GM13976 (cell line): ENCODE measurements around the gene NEMP2.

Source experiments
- DNase-seq: peaks from one replicate; pipeline ENCODE4 v3.0.0; 2012; ENCODE audit warnings: low spot score
- in situ Hi-C: fragments of 300-500 bp; cut with MboI; formaldehyde crosslinking; loops from one replicate; pipeline ENCODE4 v1.12.0; 2022; ENCODE audit warnings: low sequenced_read_pairs, mixed read lengths, inconsistent platforms; ENCODE audit not compliant: unreplicated experiment
- TF ChIP-seq, protein P1 (sequence below): IDR thresholded peaks from 2 replicates; pipeline ENCODE4 v1.5.1; 2012; ENCODE audit warnings: borderline replicate concordance, mild to moderate bottlenecking; ENCODE audit not compliant: insufficient read depth; ENCODE audit errors: extremely low read depth, missing control alignments, control extremely low read depth

The NEMP2 gene, protein sequence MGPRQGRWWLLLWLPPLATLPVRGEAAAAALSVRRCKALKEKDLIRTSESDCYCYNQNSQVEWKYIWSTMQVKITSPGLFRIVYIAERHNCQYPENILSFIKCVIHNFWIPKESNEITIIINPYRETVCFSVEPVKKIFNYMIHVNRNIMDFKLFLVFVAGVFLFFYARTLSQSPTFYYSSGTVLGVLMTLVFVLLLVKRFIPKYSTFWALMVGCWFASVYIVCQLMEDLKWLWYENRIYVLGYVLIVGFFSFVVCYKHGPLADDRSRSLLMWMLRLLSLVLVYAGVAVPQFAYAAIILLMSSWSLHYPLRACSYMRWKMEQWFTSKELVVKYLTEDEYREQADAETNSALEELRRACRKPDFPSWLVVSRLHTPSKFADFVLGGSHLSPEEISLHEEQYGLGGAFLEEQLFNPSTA

DNA sequence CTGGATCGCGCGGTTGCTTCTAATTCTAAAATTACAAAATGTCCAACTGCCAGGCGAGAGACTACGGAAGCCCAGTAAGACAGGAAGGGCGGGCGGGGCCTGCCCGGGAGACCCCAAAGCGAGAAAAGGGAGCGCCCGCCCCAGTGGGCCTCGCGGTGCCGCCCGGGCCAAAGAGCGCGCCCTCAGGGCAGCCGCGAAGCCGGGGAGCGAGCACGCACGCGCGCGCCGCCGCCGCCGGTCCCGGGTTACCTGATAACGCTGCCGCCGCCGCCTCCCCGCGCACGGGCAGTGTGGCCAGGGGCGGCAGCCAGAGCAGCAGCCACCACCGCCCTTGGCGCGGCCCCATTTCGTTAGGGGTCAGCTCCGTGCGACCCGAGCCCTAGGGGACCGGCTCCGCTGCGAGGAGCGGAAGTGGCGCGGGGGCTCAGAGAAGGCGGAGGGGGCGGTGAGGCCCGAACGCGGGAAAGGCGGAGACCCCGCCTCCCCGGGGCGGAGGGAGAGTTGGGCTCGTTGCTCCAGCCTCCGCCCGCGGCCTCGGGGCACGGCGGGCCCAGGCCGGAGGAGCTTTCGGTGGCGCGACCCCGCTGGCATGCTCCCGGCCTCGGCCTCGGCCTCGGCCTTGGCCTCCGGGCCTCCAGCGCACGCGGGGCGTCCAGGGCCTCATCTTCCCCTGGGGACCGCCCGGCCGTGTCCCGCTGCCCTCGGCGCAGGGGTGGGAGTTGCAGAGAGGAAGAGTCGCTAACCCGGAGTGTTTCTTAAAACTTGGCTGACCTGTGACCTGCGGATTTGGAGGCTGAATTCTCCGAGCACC is at the start of gene NEMP2:
TSS of gene NEMP2 (minus strand) at position 413 of the 811 bp plus-strand sequence. CDS start at position 346, 67 bp downstream.
- TF ChIP-seq, protein P1, sequence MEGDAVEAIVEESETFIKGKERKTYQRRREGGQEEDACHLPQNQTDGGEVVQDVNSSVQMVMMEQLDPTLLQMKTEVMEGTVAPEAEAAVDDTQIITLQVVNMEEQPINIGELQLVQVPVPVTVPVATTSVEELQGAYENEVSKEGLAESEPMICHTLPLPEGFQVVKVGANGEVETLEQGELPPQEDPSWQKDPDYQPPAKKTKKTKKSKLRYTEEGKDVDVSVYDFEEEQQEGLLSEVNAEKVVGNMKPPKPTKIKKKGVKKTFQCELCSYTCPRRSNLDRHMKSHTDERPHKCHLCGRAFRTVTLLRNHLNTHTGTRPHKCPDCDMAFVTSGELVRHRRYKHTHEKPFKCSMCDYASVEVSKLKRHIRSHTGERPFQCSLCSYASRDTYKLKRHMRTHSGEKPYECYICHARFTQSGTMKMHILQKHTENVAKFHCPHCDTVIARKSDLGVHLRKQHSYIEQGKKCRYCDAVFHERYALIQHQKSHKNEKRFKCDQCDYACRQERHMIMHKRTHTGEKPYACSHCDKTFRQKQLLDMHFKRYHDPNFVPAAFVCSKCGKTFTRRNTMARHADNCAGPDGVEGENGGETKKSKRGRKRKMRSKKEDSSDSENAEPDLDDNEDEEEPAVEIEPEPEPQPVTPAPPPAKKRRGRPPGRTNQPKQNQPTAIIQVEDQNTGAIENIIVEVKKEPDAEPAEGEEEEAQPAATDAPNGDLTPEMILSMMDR, result no peak
- in situ Hi-C loops, result no loop called here
- peak; percentile 88 for DNase-seq

DNA sequence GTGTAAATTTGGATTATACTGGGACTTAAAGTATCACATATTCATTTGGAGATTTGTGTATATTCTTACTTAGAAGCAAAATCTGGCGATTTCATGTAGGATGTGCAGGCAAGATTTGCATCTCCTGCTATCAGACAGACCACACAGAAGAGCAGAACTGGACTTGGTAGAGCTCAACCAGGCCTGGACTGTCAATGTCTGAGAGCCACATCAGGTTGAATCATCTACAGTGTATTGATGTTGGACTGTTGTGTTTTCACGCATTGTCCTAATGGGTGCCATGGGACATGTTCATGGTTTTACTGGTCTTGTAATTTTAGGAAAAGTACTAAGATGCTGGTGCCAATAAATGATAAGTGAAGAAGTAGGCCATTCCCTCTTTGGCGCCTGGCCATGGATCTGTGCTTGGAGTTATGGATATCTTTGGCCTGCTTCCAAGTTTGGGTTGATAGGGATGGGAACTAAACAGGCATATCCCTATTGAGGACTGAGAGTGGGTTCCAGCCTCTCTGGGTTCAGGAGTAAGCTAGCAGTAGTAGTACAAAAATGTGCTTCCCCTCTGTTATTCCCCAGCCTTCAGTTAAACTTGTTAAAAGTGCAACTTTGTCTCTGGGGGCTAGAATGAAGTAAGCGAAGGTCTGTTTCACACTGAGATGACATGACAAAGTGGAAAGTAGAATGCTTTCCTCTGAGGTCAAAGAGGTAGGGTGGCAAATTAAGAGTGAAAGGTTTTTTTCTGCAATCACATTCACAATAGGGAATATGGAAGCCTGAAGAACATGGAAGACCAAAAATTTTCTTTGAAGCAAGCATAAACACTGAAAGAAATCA is 49.2 kb upstream of the NEMP2 start:
- TF ChIP-seq, protein P1, result no peak
- in situ Hi-C loops, result no loop called here
- no peak for DNase-seq

DNA sequence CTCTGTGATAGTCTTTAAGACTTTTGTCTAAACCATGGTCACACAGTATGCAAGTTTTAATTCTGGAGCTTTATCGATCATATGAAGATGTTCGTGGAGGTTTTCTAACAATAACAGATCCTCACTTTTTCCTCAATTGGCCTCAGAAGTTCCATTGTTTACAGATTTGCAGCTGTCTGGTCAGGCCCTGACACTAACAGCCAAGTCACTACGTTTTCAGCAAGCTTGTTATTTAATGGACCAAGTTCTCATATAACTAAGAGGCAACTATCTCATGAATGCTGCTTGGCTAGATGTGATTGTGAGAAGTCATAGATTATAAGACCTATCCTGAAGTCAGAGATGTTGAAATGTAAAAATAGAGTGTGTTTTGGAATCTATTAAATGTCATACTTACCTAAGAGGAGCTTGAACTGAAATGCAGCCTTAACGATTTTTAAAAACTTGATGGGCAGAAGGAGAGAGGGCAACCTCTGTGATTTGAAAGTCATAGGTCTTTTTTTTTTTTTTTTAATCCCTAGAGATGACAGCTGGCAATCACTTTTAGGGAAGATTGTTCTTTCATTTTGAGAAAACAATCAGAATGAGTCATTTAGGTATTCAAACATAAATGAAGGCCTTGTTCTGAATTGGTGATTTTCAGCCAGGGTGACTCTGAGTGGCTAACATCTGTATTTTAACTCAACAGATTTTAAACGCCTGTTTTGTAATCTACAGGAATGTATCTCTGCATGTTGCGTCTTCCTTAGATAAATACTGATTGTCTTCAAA is 48.4 kb upstream of the NEMP2 start:
- DNase-seq, result no peak
- in situ Hi-C loops, result no loop called here
- TF ChIP-seq, protein P1, result no peak

DNA sequence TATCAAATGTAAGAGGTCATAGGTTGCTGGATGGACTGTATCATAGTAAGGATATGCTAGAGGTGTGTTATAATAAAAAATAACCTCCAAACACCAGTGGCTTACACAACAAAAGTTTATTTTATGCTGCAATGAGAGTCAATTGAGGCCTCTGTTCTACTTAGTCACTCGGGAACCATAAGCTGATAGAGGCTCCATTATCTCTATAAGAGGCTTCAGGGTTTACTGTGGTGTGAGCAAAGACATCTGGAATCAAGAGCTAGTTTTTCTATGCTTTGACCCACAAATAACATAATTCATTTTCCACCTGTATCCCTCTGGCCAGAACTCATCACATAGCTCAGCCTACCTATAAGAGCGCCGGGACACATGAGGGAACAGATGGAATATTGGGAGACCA is 47.5 kb upstream of the NEMP2 start:
- TF ChIP-seq, protein P1, result no peak
- no peak for DNase-seq
- in situ Hi-C loops, result no loop called here

DNA sequence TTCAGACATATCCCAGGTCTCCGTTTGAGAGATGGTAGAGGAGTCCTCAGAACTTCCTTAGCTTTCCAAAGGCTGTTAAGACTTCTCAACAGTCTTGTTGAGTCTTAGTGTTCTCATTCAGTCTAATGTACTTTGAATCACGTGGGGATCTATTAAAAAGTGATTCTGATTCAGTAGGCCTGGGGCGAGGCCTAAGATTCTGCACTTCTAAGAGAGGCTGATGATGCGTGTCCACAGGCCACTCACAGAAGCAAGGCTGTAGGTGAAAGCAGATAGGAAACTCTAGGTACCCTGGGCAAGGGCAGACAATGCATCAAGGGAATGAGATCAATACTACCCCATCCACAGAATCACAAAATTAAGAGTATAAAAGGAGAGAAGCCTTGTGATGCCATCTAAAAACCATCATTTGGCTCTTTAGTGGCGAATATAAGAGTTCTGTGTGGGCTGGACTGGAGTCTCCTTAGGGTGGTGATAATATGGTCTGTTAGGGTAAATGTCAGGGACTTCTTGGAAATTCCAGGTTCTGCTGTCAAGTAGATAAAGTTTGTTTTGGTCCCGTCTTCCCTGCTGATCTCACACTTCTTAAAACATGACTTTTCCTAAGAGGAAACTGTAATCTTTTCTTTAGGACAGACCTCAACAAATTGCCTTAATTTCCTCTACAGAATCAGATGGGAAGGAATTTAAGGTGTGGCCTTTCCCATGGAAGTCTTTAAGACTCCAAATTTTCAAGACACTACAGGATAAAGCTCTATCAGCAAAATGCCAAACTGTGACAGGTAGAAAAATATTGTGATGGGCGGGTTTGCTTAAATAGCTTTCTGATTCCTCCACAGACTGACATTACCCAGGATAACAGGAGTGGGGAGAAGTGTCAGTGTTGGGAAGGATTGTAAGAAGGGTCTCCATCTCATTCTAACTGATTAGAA is 45.7 kb upstream of the NEMP2 start:
- DNase-seq, result no peak

More for the DNA sequence above, 45.7 kb upstream of the NEMP2 start:
- TF ChIP-seq, protein P1, result no peak
- in situ Hi-C loops, result no loop called here
